Measurements from ENCODE around the gene SUMF1.

SUMF1 gene

DNA sequence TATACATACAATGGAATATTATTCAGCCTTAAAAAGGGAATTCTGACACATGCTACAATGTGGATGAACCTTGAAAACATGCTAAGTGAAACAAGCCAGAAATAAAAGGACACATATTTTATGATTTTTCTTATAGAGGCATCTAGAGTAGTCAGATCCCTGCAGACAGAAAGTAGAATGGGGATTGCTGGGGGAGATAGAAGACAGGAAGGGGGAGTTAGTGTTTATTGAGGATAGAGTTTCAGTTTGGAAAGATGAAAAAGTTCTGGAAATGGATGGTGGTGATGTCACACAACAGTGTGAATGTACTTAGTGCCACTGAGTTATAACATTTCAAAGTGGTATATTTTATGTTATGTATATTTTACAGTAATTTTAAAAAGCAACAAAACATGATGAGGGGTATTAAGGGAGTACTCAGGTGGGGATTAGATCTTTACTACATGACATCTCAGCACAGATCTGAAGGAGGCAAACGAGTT, 30.8 kb upstream of the SUMF1 start:
- no peak for DNase-seq (ENCODE audit: low read depth in 2 of 2)

GRCh38 chr3:4497005-4497692, 30.1 kb upstream of the SUMF1 start:
- DNase-seq (ENCODE audit: low read depth in 2 of 2): no peak

DNA sequence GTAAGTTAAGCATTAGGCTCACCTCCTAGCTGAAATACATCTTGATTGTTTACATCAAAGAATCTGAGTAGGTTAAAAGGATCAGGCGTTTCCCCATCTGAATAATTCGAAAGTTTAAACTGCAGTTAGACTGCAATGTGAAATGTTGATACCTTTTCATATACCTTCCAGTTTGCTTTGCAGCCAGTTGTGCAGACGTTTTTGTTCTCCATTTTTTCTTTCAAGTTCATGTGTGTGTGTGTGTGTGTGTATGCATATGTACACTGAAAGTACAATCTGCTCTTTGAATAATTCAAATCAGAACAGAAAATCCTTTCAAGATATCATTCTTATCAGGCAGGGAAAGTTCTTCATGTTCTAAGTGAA, 29.0 kb upstream of the SUMF1 start:
- DNase-seq (ENCODE audit: low read depth in 2 of 2): no peak

DNA sequence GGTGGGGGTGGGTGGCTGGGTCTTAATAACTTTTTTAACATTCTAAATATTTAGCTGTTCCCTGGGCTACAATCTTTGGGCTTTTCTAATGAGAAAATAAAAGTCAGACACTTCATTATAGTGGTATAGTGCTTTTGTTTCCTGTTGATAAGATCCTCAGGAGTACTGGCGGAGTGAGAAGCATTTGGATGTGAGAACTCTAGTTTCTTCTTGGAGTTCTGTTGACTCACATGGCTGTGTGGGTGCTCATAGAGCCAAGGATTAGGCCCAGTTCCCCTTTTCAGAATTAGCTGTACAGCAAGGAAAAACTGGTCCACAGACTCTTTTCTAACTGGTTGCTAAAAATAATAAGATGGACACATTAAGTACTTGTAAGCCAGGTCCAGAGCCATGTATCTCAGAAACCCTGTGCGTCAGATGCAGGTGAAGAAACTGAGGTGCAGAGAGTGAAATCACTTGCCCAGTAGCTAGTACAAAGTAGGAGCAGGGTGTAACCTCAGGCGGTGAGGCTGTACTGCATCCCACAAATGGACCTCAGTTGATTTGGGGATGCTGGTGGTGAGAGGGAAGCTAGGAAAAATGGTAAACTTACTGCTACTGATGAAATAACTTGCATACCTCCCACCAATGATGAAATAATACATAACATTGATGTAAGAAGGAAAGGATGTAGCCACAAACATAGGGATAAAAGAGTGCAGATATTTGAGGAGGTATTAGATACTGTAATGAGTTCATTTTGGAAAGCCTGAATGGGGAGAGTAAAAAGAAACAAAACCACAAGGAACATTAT, 28.4 kb upstream of the SUMF1 start:
- no peak for DNase-seq (ENCODE audit: low read depth in 2 of 2)

GRCh38 chr3:4494895-4495264, 27.8 kb upstream of the SUMF1 start:
- no peak for DNase-seq (ENCODE audit: low read depth in 2 of 2)

GRCh38 chr3:4493941-4494894, 27.1 kb upstream of the SUMF1 start:
- no peak for DNase-seq (ENCODE audit: low read depth in 2 of 2)

DNA sequence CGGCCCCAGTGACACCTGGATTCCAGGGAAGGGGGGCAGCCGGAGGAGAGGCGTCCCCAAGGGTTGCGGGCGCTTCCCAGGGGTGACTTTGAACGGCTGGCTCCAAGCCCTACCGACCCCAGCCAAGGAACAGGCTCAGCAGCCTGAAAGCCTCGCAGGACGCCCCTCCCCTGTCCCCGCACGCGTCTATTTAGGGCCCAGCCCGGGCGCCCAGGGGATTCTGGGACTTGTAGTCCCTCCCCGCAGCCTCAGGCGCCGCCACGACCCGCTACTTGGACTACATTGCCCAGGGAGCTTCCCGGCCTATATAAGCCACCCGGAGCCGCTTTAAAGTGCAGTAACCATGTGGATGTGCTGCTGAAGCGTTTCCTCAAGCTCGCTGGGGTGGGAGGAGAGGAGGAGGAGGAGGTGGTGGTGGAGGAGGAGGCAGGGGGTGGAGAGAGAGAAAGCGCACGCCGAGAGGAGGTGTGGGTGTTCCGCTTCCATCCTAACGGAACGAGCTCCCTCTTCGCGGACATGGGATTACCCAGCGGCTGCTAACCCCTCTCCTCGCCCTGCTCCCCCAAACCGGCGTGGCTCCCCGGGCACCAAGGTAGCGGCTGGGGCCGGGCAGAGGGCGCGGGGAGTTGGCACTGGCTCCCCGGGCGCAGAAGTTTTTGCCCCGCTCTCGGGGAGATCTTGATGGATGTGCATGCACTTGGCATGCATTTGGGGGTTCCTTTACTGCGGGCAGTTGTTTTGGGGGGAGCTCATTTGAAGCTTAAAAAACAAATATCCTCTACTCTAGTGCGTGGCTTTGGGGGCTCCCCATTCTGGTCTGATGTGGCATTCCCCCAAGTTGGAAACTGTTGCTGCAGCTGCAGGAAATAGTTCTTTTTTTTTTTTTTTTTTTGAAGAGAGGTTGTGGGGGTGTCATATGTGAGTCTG, 26.2 kb upstream of the SUMF1 start, which contains the start of gene ITPR1:
ITPR1 (plus strand) TSS at position 335 of the 927 bp plus-strand sequence. CDS start 23,144 bp downstream, outside the sequence.
- peak; percentile 93 to 95 for DNase-seq (ENCODE audit: low read depth in 2 of 2)

- DNase-seq (ENCODE audit: low read depth in 2 of 2): peak; percentile 10 to 15
Observed at GRCh38 chr3:4492208-4493013, 25.3 kb upstream of the SUMF1 start.

DNA sequence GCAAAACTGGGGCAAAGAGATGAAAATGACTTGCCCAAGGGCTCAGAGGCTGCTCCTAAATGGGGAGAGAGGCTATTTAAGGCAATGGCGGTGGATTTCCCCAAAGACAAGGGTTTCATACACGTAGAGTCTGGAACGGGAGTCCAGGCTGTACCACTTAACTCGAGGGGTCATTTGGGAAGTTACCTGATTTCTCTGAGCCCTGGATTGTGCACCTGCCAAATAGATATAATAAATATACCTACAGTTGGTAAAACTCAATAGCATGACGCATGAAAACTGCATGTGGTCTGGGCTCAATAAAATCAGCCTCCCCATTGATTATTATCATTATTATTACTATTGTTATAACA, 24.8 kb upstream of the SUMF1 start:
- no peak for DNase-seq (ENCODE audit: low read depth in 2 of 2)

GRCh38 chr3:4478261-4478660, 11.2 kb upstream of the SUMF1 start:
- no peak for DNase-seq (ENCODE audit: low read depth in 2 of 2)

GRCh38 chr3:4476496-4476895, 9.4 kb upstream of the SUMF1 start:
- DNase-seq (ENCODE audit: low read depth in 2 of 2): no peak

DNA sequence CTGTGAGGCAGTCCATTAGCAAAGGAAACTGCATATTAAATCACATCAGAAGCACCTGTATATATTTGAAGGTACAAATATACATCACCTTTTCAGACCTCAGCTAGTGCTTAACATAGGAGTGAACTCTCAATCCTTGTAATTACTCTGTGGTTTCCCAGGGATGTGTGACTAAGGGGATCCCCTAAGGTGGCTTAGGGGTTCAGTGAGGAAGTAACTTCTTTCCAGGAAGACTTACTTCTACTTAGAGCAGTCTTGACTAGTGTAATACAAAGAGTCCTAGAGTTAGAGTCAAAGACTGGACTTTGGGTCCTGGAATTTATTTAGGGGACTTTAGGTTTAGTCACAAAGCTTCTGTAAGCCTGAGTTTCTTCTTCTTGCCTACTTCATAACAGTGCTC, 8.7 kb upstream of the SUMF1 start:
- DNase-seq (ENCODE audit: low read depth in 2 of 2): no peak

GRCh38 chr3:4474683-4475490, 7.8 kb upstream of the SUMF1 start:
- DNase-seq (ENCODE audit: low read depth in 2 of 2): peak in 1 of 2 donors; percentile 17

DNA sequence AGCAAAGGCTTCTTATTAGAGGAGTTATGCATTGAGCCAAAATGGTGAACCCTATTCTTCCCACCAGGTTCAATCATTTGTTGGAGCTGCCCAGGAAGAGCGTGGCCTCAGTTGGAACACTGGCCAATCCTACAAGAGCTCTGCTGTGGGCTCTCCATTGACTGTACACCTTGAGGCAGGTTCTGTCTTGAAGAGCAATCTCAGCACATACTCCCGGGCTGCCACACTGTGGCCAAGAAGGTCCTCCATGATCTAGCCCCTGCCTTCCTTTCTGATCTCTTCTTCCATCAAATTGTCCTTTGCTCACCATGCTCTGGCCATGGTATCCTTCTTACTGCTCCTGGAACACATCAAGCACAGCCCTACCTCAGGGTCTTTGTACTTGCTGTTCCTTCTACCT, 5.7 kb upstream of the SUMF1 start:
- no peak for DNase-seq (ENCODE audit: low read depth in 2 of 2)

GRCh38 chr3:4472312-4472711, 5.2 kb upstream of the SUMF1 start:
- no peak for DNase-seq (ENCODE audit: low read depth in 2 of 2)

- no peak for DNase-seq (ENCODE audit: low read depth in 2 of 2)
Observed at GRCh38 chr3:4471907-4472306, 4.8 kb upstream of the SUMF1 start.

GRCh38 chr3:4467522-4467867, 426 bp upstream of the SUMF1 start:
- no peak for DNase-seq (ENCODE audit: low read depth in 2 of 2)

- no peak for DNase-seq (ENCODE audit: low read depth in 2 of 2)
Observed at GRCh38 chr3:4464576-4464975, 2.5 kb downstream of the SUMF1 start.

DNA sequence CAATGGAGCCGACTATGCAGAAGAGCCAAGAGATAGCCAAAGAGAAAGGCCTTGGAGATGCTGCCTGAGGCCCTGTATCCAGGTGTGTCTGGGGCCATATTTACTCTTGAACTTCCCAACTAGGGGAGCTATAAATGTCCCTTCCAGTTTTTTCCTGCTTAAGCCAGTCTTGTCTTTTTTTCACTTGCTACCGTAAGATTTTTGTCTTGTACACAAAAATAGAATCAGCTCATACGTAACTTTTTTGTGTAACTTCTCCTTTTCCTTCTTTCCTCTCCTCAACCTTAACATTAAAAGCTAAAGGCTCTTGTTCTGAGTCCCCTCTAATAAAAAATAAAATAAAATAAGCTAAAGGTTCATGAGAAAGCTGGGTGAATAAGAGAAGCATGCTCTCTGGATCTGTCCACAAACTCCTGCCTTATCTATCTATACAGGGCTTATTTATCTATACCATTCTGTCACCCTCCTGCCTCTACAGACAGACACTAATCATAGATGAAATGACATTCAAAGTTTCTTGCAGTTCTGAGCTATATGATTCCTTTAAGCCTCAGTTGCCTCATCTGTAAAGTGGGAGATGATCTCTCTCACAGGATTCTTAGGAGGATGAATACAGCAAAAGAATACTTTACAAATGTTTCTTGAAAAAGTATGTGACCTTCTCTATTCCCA, 4.6 kb downstream of the SUMF1 start:
- DNase-seq (ENCODE audit: low read depth in 2 of 2): no peak

Data from stimulated activated CD8-positive, alpha-beta memory T cell treated with anti-CD3 and anti-CD28 coated beads, Interleukin-2, amount 100 ng/mL, for 48 hours (primary cell).